GM12878 (cell line): ENCODE data around the gene GRN. TPM values are rescaled to one million over a fixed set of nuclear protein-coding genes. Genes with fewer than 3 reads are reported as not detected.
"Not testable (repeated sequence)": the region's sequence is repeated elsewhere in the genome, so short reads cannot be mapped to it uniquely, and the experiment has no call there.

Experiments used
- ATAC-seq: fragments of 200-7000 bp; cut with Tn5 transposase; 3 replicates; pipeline ENCODE4 v1.9.1; 2020; ENCODE audit warnings: mild to moderate bottlenecking, moderate library complexity
- BruUV-seq: library from RNA; stranded (reverse); fragments of 400-500 nt; replicated peaks from 2 replicates; lab custom pipeline; 2021; lab: Mats Ljungman, UMichigan
- CTCF ChIA-PET: fragments of 300-600 bp; sonication (Branson Sonifier 250); formaldehyde crosslinking; extraction: SDS; loops from one replicate; lab custom pipeline; 2021; ENCODE audit warnings: inconsistent platforms; lab: Yijun Ruan, JAX
- POLR2A ChIA-PET: fragments of 350-600 bp; formaldehyde crosslinking; extraction: SDS; loops from one replicate; lab custom pipeline; 2021; ENCODE audit warnings: inconsistent platforms; lab: Charles Lee
- RAD21 ChIA-PET: fragments of 300-600 bp; sonication (Branson Sonifier 250); formaldehyde crosslinking; loops from one replicate; lab custom pipeline; 2023; ENCODE audit warnings: antibody characterized with exemption; ENCODE audit not compliant: unreplicated experiment; lab: Charles Lee
- SMC1A ChIA-PET: fragments of 300-600 bp; sonication (Branson Sonifier 250); formaldehyde crosslinking; loops from one replicate; lab custom pipeline; 2023; ENCODE audit not compliant: unreplicated experiment, uncharacterized antibody; lab: Charles Lee
- DNase-seq: peaks from one replicate; pipeline ENCODE4 v3.0.0-alpha.2; 2011; ENCODE audit warnings: low read depth, low spot score
- FAIRE-seq: peaks from 3 replicates; lab custom pipeline; 2011; peaks lifted over from hg19 to GRCh38; lab: Jason Lieb, UNC
- H2AFZ ChIP-seq: 2 replicates; pipeline ENCODE4 v1.6.0; 2011; ENCODE audit warnings: low read depth, low read length, control low read depth; ENCODE audit not compliant: control insufficient read depth
- H3K27ac ChIP-seq: 2 replicates; pipeline ENCODE4 v1.5.1; 2011; ENCODE audit warnings: control low read depth; ENCODE audit not compliant: control insufficient read depth, insufficient read depth
- H3K27me3 ChIP-seq, 2 experiments: replicated peaks in 1 of 2; 2 replicates each; pipeline versions ENCODE4 v1.6.0 to v1.6.1; 2011; ENCODE audit warnings: low read length in 1 of 2; ENCODE audit not compliant: control insufficient read depth in 2 of 2, insufficient read depth in 2 of 2
- H3K36me3 ChIP-seq, 2 experiments: 2 replicates each; pipeline ENCODE4 v1.5.1; 2011; ENCODE audit warnings: low read length in 1 of 2; ENCODE audit not compliant: control insufficient read depth in 2 of 2, insufficient read depth in 2 of 2
- H3K4me1 ChIP-seq: 2 replicates; pipeline ENCODE4 v1.6.1; 2011; ENCODE audit warnings: mild to moderate bottlenecking, low read length, moderate library complexity, mixed read lengths; ENCODE audit not compliant: control insufficient read depth, insufficient read depth
- H3K4me2 ChIP-seq: 2 replicates; pipeline ENCODE4 v1.6.0; 2011; ENCODE audit warnings: control low read depth; ENCODE audit not compliant: control insufficient read depth, insufficient read depth
- H3K4me3 ChIP-seq: fragments of 200-600 bp; sonication (generic); 2 replicates; pipeline ENCODE4 v1.5.1; 2016
- H3K79me2 ChIP-seq: 2 replicates; pipeline ENCODE4 v1.6.0; 2011; ENCODE audit warnings: low read length; ENCODE audit not compliant: control insufficient read depth, insufficient read depth
- H3K9ac ChIP-seq: 2 replicates; pipeline ENCODE4 v1.8.0; 2011; ENCODE audit warnings: low read length, control low read depth, mixed read lengths; ENCODE audit not compliant: control insufficient read depth, insufficient read depth
- H3K9me3 ChIP-seq: replicated peaks from 3 replicates; pipeline ENCODE4 v1.5.1; 2011; ENCODE audit warnings: mild to moderate bottlenecking, low read length; ENCODE audit not compliant: control insufficient read depth, insufficient read depth
- H4K20me1 ChIP-seq: 2 replicates; pipeline ENCODE4 v1.6.0; 2011; ENCODE audit not compliant: control insufficient read depth, insufficient read depth
- NR2F1 ChIP-seq: fragments of 450-650 bp; conservative IDR thresholded peaks from 2 replicates; pipeline ENCODE4 v1.6.1; 2017; ENCODE audit warnings: mild to moderate bottlenecking
- SPI1 ChIP-seq: IDR thresholded peaks from 2 replicates; pipeline ENCODE4 v1.6.1; 2011; ENCODE audit warnings: low read depth, mild to moderate bottlenecking, low read length, moderate library complexity, borderline replicate concordance; ENCODE audit not compliant: insufficient read depth
- WGBS: methylation state at CpG from one replicate; pipeline ENCODE4 v1.1.6; 2016; ENCODE audit warnings: low lambda C conversion rate; ENCODE audit not compliant: insufficient replicate concordance, insufficient coverage; ENCODE audit errors: missing lambda C conversion rate; 5-methylcytosine and 5-hydroxymethylcytosine counted together
- in situ Hi-C: fragments of 300-500 bp; cut with MboI; formaldehyde crosslinking; loops from 9 replicates; pipeline ENCODE4 v1.14.3; 2018; ENCODE audit warnings: mixed read lengths
- intact Hi-C: fragments of 100-400 bp; cut with micrococcal nuclease; formaldehyde crosslinking; loops from one replicate; pipeline ENCODE4 v1.14.2; 2022; ENCODE audit not compliant: unreplicated experiment
- polyA plus RNA-seq, 11 experiments: library from polyadenylated mRNA; depleted of rRNA in 4 of 11; unstranded in 6 of 11; stranded (reverse) in 5 of 11; fragments of >200 nt; fragmentation: Nextera tagmentation in 4 of 11; fragmentation: Illumina TruSeq in 1 of 11; extraction: Ambion mirVana in 4 of 11; extraction: Trizol in 1 of 11; gene quantifications; 1 replicate in 1 of 11; 2 replicates in 10 of 11; pipeline versions ENCODE4 v1.2.1 to v1.2.3, GENCODE V29; 2011 to 2016; ENCODE audit warnings: inconsistent platforms in 2 of 11, missing spikeins in 2 of 11, low read depth in 1 of 11
- total RNA-seq, 4 experiments: library from RNA; depleted of rRNA in 3 of 4; stranded (reverse); fragments of >200 nt in 3 of 4; fragmentation: Illumina TruSeq in 1 of 4; extraction: Trizol in 1 of 4; gene quantifications; 2 replicates each; pipeline versions ENCODE4 v1.2.1 to v1.2.3, GENCODE V29; 2013 to 2021

Gene GRN
- total and polyA plus RNA-seq, 10 of the 15 experiments (the other 5 are each of a cell fraction or from before 2014, with no cell fraction given): 22.3 to 389 (median 139) TPM

GRCh38 chr17:44394112-44394511 lies 49.0 kb downstream of the GRN start:
- H3K79me2 ChIP-seq, H3K27ac ChIP-seq, H3K9ac ChIP-seq, H3K4me1 ChIP-seq, intact Hi-C loops, H2AFZ ChIP-seq, FAIRE-seq, POLR2A ChIA-PET, H3K27me3 ChIP-seq, H4K20me1 ChIP-seq, H3K9me3 ChIP-seq, ATAC-seq, H3K4me3 ChIP-seq, DNase-seq, H3K4me2 ChIP-seq, BruUV-seq, in situ Hi-C loops: not testable (repeated sequence)
- H3K36me3 ChIP-seq: peaks cover 10 to 11% of the 10 kb centered on the region in 2 experiments
- over 99% methylated on average over 9 of the region's 9 CpGs for WGBS
- SMC1A ChIA-PET: interaction anchor here (1.5 kb wide), 1 partner anchor 128 kb away, joined by 3 read pairs; no protein-coding TSS in a partner anchor
- RAD21 ChIA-PET: interaction anchor here (1.4 kb wide), 1 partner anchor 129 kb away, joined by 3 read pairs; no protein-coding TSS in a partner anchor
- CTCF ChIA-PET: interaction anchor here (1.1 kb wide), 1 partner anchor 129 kb away, joined by 3 read pairs; no protein-coding TSS in a partner anchor

GRCh38 chr17:44394833-44395232 lies 49.7 kb downstream of the GRN start:
- intact Hi-C loops: no loop called here
- in situ Hi-C loops: no loop called here
- Histone ChIP-seq H3K79me2 (no peaks in the 10 kb centered on the region), H3K4me1 (peaks cover under 1% of the 10 kb centered on the region; the same call in 1 of the 2 replicates), H2AFZ (no peak overlapping the region), H3K4me3 (no peak overlapping the region), H3K27ac (no peak overlapping the region), H3K9ac (no peak overlapping the region), H4K20me1 (no peaks in the 10 kb centered on the region), H3K36me3 (peaks cover 16 to 17% of the 10 kb centered on the region in 2 experiments), H3K4me2 (no peak overlapping the region), H3K27me3 (no peaks in the 10 kb centered on the region), H3K9me3 (no peaks in the 10 kb centered on the region)
- CTCF ChIA-PET: interaction anchor here (1.1 kb wide), 1 partner anchor 129 kb away, joined by 3 read pairs; no protein-coding TSS in a partner anchor
- RAD21 ChIA-PET: no interaction called here
- DNase-seq (no peak), FAIRE-seq (no peak), ATAC-seq (no peak)
- POLR2A ChIA-PET: no interaction called here
- TF ChIP-seq NR2F1 (no peak), SPI1 (peak; percentile 19; the same call in 1 of the 2 replicates)
- no TSS peak for BruUV-seq
- SMC1A ChIA-PET: interaction anchor here (1.5 kb wide), 1 partner anchor 128 kb away, joined by 3 read pairs; no protein-coding TSS in a partner anchor
- 97% methylated on average over 2 of the region's 2 CpGs for WGBS
